ENCODE results near the gene SBNO1. TPM values are rescaled to one million over a fixed set of nuclear protein-coding genes. Genes with fewer than 3 reads are reported as not detected.

The SBNO1 gene
- total RNA-seq, 4 donors from 2014 or later: 18.6 to 26.4 (median 20.6) TPM

GRCh38 chr12:123269395-123269892 is 95.2 kb downstream of the SBNO1 start:
- TF ChIP-seq CTCF (IDR thresholded peaks at IDR 0.05): no peak
- DNase-seq (ENCODE audit: low spot score) (no peak), ATAC-seq (ENCODE audit: low FRiP score) (peak; percentile 9)

GRCh38 chr12:123268850-123269249 is 95.8 kb downstream of the SBNO1 start:
- no peak for TF ChIP-seq CTCF (IDR thresholded peaks at IDR 0.05)
- ATAC-seq (ENCODE audit: low FRiP score) (no peak), DNase-seq (ENCODE audit: low spot score) (no peak)

GRCh38 chr12:123267991-123268843 is 96.4 kb downstream of the SBNO1 start:
- no peak for TF ChIP-seq CTCF (IDR thresholded peaks at IDR 0.05)
- ATAC-seq (ENCODE audit: low FRiP score): no peak
- no peak for DNase-seq (ENCODE audit: low spot score)

- DNase-seq (ENCODE audit: low spot score) (no peak), ATAC-seq (ENCODE audit: low FRiP score) (no peak)
- no peak for TF ChIP-seq CTCF (IDR thresholded peaks at IDR 0.05)
These were observed 97.2 kb downstream of the SBNO1 start for GRCh38 chr12:123267335-123267920.

GRCh38 chr12:123266679-123267277 is 97.9 kb downstream of the SBNO1 start:
- no peak for ATAC-seq (ENCODE audit: low FRiP score)
- no peak for DNase-seq (ENCODE audit: low spot score)
- no peak for TF ChIP-seq CTCF (IDR thresholded peaks at IDR 0.05)

- DNase-seq (ENCODE audit: low spot score) (no peak), ATAC-seq (ENCODE audit: low FRiP score) (no peak)
- no peak for TF ChIP-seq CTCF (IDR thresholded peaks at IDR 0.05)
These were observed 98.6 kb downstream of the SBNO1 start for GRCh38 chr12:123265851-123266678.

All from omental fat pad (tissue), 4 donors.